Transverse colon (tissue), 4 donors: Measurements from ENCODE around the gene DRD4. TPM values are rescaled to one million over a fixed set of nuclear protein-coding genes. Genes with fewer than 3 reads are reported as not detected.

ENCODE experiments used
- DNase-seq: peaks from one replicate; pipeline ENCODE4 v3.0.0-alpha.2; 2019
- H3K27ac ChIP-seq, 4 donors: fragments of 200-600 bp; sonication (generic); 2 replicates each; pipeline ENCODE4 v1.5.1; 2016 to 2018; ENCODE audit warnings: inconsistent platforms in 4 of 4
- H3K27me3 ChIP-seq: fragments of 200-600 bp; sonication (generic); 2 replicates; pipeline ENCODE4 v1.5.1; 2017; ENCODE audit warnings: inconsistent platforms
- H3K36me3 ChIP-seq, 4 donors: fragments of 200-600 bp; sonication (generic); 2 replicates each; pipeline ENCODE4 v1.5.1; 2017 to 2019; ENCODE audit warnings: inconsistent platforms in 4 of 4
- H3K4me1 ChIP-seq, 4 donors: fragments of 200-600 bp; sonication (generic); 2 replicates each; pipeline ENCODE4 v1.5.1; 2017 to 2020; ENCODE audit warnings: inconsistent platforms in 4 of 4
- H3K4me3 ChIP-seq, 4 donors: fragments of 200-600 bp; sonication (generic); 1 replicate in 1 of 4; 2 replicates in 3 of 4; pipeline versions ENCODE4 v1.5.1 to v1.6.1; 2017 to 2019; ENCODE audit warnings: inconsistent platforms in 4 of 4
- H3K9me3 ChIP-seq, 2 donors: fragments of 200-600 bp; sonication (generic); 2 replicates each; pipeline ENCODE4 v1.5.1; 2017 to 2019; ENCODE audit warnings: inconsistent platforms in 2 of 2
- CTCF ChIP-seq, 5 experiments: fragments of 200-600 bp in 3 of 5; fragments of 450-650 bp in 2 of 5; sonication (generic) in 3 of 5; IDR thresholded peaks; 1 replicate in 2 of 5; 2 replicates in 3 of 5; pipeline ENCODE4 v1.5.1; 2016 to 2017; ENCODE audit warnings: antibody characterized with exemption in 5 of 5, inconsistent platforms in 3 of 5, mild to moderate bottlenecking in 2 of 5, moderate library complexity in 1 of 5
- EP300 ChIP-seq: sonication (generic); formaldehyde crosslinking; IDR thresholded peaks from one replicate; pipeline ENCODE4 v1.6.1; 2017; ENCODE audit warnings: antibody characterized with exemption, low read depth
- POLR2A ChIP-seq: fragments of 450-650 bp; IDR thresholded peaks from one replicate; pipeline ENCODE4 v1.6.1; 2016; ENCODE audit warnings: antibody characterized with exemption, mild to moderate bottlenecking, moderate library complexity
- POLR2AphosphoS5 ChIP-seq, 3 donors: sonication (generic); formaldehyde crosslinking; IDR thresholded peaks; one replicate each; pipeline ENCODE4 v1.6.1; 2016; ENCODE audit warnings: antibody characterized with exemption in 3 of 3
- WGBS, 2 donors: methylation state at CpG; one replicate each; pipeline ENCODE4 v1.1.5; 2018; ENCODE audit warnings: low coverage in 1 of 2; 5-methylcytosine and 5-hydroxymethylcytosine counted together
- in situ Hi-C, 4 donors: fragments of 200-750 bp; cut with MboI; loops; one replicate each; pipeline versions ENCODE4 v1.15.0 to v1.15.1; 2017; ENCODE audit warnings: low sequenced_read_pairs in 3 of 4, low pct_ligation_motif_present in 1 of 4, low pct_unique_long_range_greater_than_20kb in 1 of 4
- intact Hi-C: fragments of 100-400 bp; cut with DNase I; formaldehyde crosslinking; loops from one replicate; pipeline ENCODE4 v1.15.1; 2023; ENCODE audit warnings: low total_unique reads
- total RNA-seq, 4 donors: library from RNA; depleted of rRNA; stranded (reverse); fragments of >200 nt; gene quantifications; one replicate each; pipeline ENCODE4 v1.1.0, GENCODE V29; 2016

DRD4 gene
- total RNA-seq, 4 donors from 2014 or later = not detected

GRCh38 chr11:640021-640706 lies 3.1 kb downstream of the DRD4 start:
- peaks cover 5 to 21% (median 11%) of the 10 kb centered on the region in 4 donors for H3K4me1 ChIP-seq
- peaks cover 46% of the 10 kb centered on the region for H3K27me3 ChIP-seq
- no peaks in the 10 kb centered on the region for H3K36me3 ChIP-seq
- no peak for TF ChIP-seq POLR2A
- TF ChIP-seq POLR2AphosphoS5 (IDR thresholded peaks at IDR 0.05) = no peak
- TF ChIP-seq CTCF (IDR thresholded peaks at IDR 0.05) = no peak
- no peak for TF ChIP-seq EP300
- H3K9me3 ChIP-seq = no peaks in the 10 kb centered on the region
- no peak overlapping the region for H3K4me3 ChIP-seq
- no peak for DNase-seq
- H3K27ac ChIP-seq = no peak overlapping the region
- in situ Hi-C loops (no loop called here), intact Hi-C loops (no loop called here)
- 69% methylated on average over 31 of the region's 69 CpGs; no CpG with 5 or more reads in 1 of the 2 donors for WGBS, 2 donors

DNA sequence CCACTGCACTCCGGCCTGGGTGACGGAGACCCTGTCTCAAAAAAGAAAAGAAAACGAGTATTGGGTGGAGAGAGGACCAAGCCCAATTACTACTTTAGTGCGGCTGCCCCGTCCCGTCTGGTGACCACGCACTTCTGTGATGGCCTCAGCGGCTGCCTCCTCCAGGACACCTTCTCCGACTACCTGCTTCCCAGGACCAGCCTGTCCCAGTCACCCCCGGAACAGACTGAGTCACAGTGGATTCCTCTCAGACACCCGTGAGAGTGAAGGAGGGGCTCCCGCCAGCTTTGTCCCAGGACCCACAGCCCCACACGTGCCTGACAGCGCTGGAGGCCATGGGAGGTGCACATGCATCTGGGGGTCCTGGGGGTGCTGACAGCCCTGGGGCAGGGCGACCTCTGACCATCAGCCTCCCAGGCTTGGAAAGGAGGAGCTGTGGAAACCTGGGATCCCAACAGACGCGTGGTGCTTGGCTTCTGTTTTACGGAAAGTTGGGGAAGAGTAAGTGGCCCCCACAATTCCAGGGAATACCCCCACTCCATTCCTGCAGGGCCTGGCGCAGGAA lies 4.8 kb downstream of the DRD4 start:
- Histone ChIP-seq H3K9me3 (no peaks in the 10 kb centered on the region), H3K36me3 (no peaks in the 10 kb centered on the region), H3K4me3 (no peak overlapping the region), H3K27me3 (peaks cover 34% of the 10 kb centered on the region), H3K4me1 (peaks cover 5 to 17% (median 6%) of the 10 kb centered on the region in 4 donors), H3K27ac (no peak overlapping the region)
- TF ChIP-seq CTCF (IDR thresholded peaks at IDR 0.05) = no peak
- TF ChIP-seq POLR2AphosphoS5 (IDR thresholded peaks at IDR 0.05) = no peak
- no peak for TF ChIP-seq POLR2A
- TF ChIP-seq EP300 = no peak
- intact Hi-C loops = no loop called here
- no peak for DNase-seq
- in situ Hi-C loops = no loop called here
- 91% methylated on average over 19 of the region's 19 CpGs; no CpG with 5 or more reads in 1 of the 2 donors for WGBS, 2 donors

DNA sequence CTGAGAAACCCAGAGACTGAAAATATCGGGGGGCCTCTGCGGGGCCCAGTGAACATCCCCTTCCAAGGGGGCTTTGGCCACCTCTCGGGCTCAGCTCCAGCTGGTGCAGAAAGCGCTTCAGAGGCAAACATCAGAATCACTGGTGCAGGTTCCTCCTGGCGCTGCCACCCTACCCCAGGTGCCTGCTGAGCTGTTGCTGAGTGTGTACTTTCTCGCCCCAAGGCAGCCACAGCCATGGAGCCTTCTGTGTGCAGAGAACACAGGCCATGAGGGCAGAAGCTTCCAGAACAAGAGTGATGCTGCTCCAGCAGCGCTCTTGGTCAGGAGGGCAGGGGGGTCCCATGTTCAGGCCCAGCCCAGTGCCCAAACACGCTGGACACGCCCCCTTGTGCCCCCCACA lies 6.3 kb downstream of the DRD4 start:
- intact Hi-C loops (no loop called here), in situ Hi-C loops (no loop called here)
- H3K27me3 ChIP-seq = peaks cover 19% of the 10 kb centered on the region
- H3K4me1 ChIP-seq = peaks cover 0 to 5% (median 0%) of the 10 kb centered on the region in 4 donors
- no peak for DNase-seq
- TF ChIP-seq EP300 = no peak
- TF ChIP-seq POLR2AphosphoS5 (IDR thresholded peaks at IDR 0.05) = no peak
- TF ChIP-seq POLR2A = no peak
- TF ChIP-seq CTCF (IDR thresholded peaks at IDR 0.05) = no peak
- H3K27ac ChIP-seq = no peak overlapping the region
- WGBS, 2 donors = 94 to 95% methylated on average over 4 to 9 of the region's 9 CpGs
- H3K4me3 ChIP-seq = no peak overlapping the region
- no peaks in the 10 kb centered on the region for H3K36me3 ChIP-seq
- no peaks in the 10 kb centered on the region for H3K9me3 ChIP-seq

GRCh38 chr11:643849-644738 lies 7.0 kb downstream of the DRD4 start:
- no peaks in the 10 kb centered on the region for H3K36me3 ChIP-seq
- intact Hi-C loops = no loop called here

More at GRCh38 chr11:643849-644738, 7.0 kb downstream of the DRD4 start:
- H3K4me3 ChIP-seq = no peak overlapping the region
- DNase-seq = no peak
- H3K27me3 ChIP-seq = peaks cover 12% of the 10 kb centered on the region
- TF ChIP-seq POLR2AphosphoS5 (IDR thresholded peaks at IDR 0.05) (no peak), CTCF (IDR thresholded peaks at IDR 0.05) (no peak), EP300 (no peak), POLR2A (no peak)
- H3K4me1 ChIP-seq = peaks cover 0 to 2% (median 0%) of the 10 kb centered on the region in 4 donors
- in situ Hi-C loops = no loop called here
- WGBS, 2 donors = 86% methylated on average over 50 of the region's 50 CpGs; no CpG with 5 or more reads in 1 of the 2 donors
- H3K9me3 ChIP-seq = no peaks in the 10 kb centered on the region
- no peak overlapping the region for H3K27ac ChIP-seq
